Adrenal gland (tissue), 5 donors: ENCODE data around the gene SLC47A2.

Source experiments
- POLR2A ChIP-seq, 2 donors: fragments of 450-650 bp; IDR thresholded peaks; one replicate each; pipeline ENCODE4 v1.6.1; 2017; ENCODE audit warnings: antibody characterized with exemption in 2 of 2, mild to moderate bottlenecking in 2 of 2, moderate library complexity in 1 of 2
- TF ChIP-seq, protein P1 (sequence below), 6 experiments: fragments of 450-650 bp in 4 of 6; fragments of 200-600 bp in 2 of 6; sonication (generic) in 1 of 6; IDR thresholded peaks; 1 replicate in 5 of 6; 2 replicates in 1 of 6; pipeline versions ENCODE4 v1.5.1 to v1.8.0; 2016 to 2021; ENCODE audit warnings: antibody characterized with exemption in 6 of 6, mild to moderate bottlenecking in 2 of 6, moderate library complexity in 1 of 6
- donor health status: DM: no; HTN: no; CAD: no.

DNA sequence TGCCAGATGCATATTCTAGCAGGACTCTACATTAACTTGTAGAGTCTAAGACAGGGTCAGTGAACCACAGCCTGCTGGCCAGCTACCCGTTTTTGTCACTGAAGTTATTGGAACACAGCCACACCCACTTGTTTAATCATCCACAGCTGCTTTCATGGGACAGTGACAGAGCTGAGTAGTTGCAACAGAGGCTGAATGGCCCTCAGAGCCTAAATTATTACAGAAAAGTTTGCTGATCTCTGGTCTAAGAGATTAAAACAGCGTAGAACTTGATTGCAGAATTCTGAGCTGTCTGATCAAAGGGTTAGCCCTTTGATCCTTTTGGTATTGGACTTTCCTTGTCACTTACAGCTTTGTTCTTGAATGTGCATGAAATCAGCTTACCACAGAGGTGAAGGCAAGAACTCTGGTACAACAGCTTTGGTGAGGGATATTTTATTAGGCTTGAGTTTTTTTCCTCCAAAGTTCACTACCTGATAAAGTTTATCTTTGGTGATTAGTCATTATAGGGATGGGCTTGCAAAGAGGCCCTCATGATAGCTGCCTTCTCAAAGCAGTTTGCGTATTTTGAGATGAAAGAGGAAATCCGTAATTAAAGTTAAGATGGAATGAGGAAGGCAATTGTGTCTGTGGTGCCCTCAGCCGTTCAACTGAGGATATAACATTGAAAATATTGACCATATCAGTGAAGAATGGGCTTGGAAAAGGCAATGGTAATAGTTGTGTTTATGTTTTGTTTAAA, 44.2 kb downstream of the SLC47A2 start:
- TF ChIP-seq, protein P1, sequence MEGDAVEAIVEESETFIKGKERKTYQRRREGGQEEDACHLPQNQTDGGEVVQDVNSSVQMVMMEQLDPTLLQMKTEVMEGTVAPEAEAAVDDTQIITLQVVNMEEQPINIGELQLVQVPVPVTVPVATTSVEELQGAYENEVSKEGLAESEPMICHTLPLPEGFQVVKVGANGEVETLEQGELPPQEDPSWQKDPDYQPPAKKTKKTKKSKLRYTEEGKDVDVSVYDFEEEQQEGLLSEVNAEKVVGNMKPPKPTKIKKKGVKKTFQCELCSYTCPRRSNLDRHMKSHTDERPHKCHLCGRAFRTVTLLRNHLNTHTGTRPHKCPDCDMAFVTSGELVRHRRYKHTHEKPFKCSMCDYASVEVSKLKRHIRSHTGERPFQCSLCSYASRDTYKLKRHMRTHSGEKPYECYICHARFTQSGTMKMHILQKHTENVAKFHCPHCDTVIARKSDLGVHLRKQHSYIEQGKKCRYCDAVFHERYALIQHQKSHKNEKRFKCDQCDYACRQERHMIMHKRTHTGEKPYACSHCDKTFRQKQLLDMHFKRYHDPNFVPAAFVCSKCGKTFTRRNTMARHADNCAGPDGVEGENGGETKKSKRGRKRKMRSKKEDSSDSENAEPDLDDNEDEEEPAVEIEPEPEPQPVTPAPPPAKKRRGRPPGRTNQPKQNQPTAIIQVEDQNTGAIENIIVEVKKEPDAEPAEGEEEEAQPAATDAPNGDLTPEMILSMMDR (IDR thresholded peaks at IDR 0.05) = peak; percentile 10 to 49 (median 33)
- TF ChIP-seq POLR2A (IDR thresholded peaks at IDR 0.05) = peak in 1 of 2 donors; percentile 27
